ENCODE data around the gene ALKAL2. TPM values are rescaled to one million over a fixed set of nuclear protein-coding genes. Genes with fewer than 3 reads are reported as not detected.

The ALKAL2 gene
- total and polyA plus RNA-seq, 2 of the 13 experiments (the other 11 are each of a cell fraction or from before 2014, with no cell fraction given), result 0.22 to 1.7 TPM

DNA sequence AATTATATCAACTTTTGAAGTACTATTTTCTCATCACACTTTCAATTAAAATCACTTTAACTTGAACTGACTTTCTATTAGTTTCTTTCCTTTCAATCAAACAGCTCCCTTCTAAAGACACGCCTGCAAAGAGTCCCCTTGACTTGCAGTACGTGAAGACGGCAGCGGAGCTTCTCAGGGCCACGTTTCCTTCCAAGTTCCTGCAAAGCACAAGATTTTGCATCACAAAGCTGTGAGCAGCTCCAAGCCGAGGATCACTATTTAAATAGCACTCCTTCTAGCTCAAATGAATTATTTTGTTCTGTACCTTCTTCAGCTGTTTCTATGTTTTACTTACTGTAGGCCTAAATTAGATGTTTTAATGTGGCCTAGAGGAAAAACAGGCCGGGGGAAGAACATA, 54.9 kb downstream of the ALKAL2 start:
- no peak overlapping the region for H3K4me2 ChIP-seq (ENCODE audit: low read depth, low read length)
- no peak overlapping the region for H3K9ac ChIP-seq (ENCODE audit: insufficient read depth, low read depth, low read length)
- ChIA-PET CTCF (ENCODE audit: low intra/inter-chr PET ratio, low total read pairs) (no interaction called here), POLR2A (no interaction called here)
- H3K9me3 ChIP-seq (ENCODE audit: low read length), result no peaks in the 10 kb centered on the region
- no peaks in the 10 kb centered on the region for H4K20me1 ChIP-seq (ENCODE audit: insufficient read depth, low read length)
- peaks cover 29% of the 10 kb centered on the region for H3K4me1 ChIP-seq (ENCODE audit: insufficient read depth, low read length)
- BruUV-seq (replicated peaks), result no TSS peak
- H3K79me2 ChIP-seq (ENCODE audit: insufficient read depth, low read length), result no peaks in the 10 kb centered on the region
- peaks cover 5 to 19% of the 10 kb centered on the region in 2 experiments; a peak in 4 of 5 replicates for H3K36me3 ChIP-seq (replicated peaks in 1 of 2; ENCODE audit: control insufficient read depth in 1 of 2, insufficient read depth in 2 of 2, low read length in 2 of 2)
- no peak overlapping the region for H3K27ac ChIP-seq (ENCODE audit: extremely low read length, insufficient read depth, low read length)
- in situ Hi-C loops (cut with HindIII; ENCODE audit: extremely low pct_ligation_motif_present, low pct_unique_long_range_greater_than_20kb), result no loop called here
- DNase-seq (ENCODE audit: low spot score), result no peak
- ATAC-seq, result no peak
- 95% methylated on average over 7 of the region's 7 CpGs for WGBS (ENCODE audit: low lambda C conversion rate)
- H2AFZ ChIP-seq (ENCODE audit: low read length), result no peak overlapping the region
- H3K4me3 ChIP-seq (replicated peaks in 1 of 3; ENCODE audit: insufficient read depth in 1 of 3, low read depth in 2 of 3, low read length in 3 of 3), result no peak overlapping the region
- intact Hi-C loops (cut with micrococcal nuclease; ENCODE audit: unreplicated experiment), result loop anchor here (5.0 kb wide), 1 partner anchor 56 kb away; no protein-coding TSS in a partner anchor
- no peak for FAIRE-seq
- TF ChIP-seq CEBPB (IDR thresholded peaks at IDR 0.05; ENCODE audit: borderline replicate concordance, low read depth, low read length) (no peak), HNRNPL (IDR thresholded peaks at IDR 0.05; ENCODE audit: low read depth, low read length) (no peak), PLRG1 (conservative IDR thresholded peaks at IDR 0.05) (no peak), RBAK (CRISPR knock-in tag; IDR thresholded peaks at IDR 0.05) (no peak), CREM (IDR thresholded peaks at IDR 0.05) (no peak), CREM (CRISPR knock-in tag; IDR thresholded peaks at IDR 0.05) (no peak)
- TF ChIP-seq, protein P1, sequence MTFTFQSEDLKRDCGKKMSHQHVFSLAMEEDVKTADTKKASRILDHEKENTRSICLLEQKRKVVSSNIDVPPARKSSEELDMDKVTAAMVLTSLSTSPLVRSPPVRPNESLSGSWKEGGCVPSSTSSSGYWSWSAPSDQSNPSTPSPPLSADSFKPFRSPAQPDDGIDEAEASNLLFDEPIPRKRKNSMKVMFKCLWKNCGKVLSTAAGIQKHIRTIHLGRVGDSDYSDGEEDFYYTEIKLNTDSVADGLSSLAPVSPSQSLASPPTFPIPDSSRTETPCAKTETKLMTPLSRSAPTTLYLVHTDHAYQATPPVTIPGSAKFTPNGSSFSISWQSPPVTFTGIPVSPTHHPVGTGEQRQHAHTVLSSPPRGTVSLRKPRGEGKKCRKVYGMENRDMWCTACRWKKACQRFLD (CRISPR knock-in tag; IDR thresholded peaks at IDR 0.05; ENCODE audit: borderline replicate concordance), result no peak
- TF ChIP-seq, protein P2, sequence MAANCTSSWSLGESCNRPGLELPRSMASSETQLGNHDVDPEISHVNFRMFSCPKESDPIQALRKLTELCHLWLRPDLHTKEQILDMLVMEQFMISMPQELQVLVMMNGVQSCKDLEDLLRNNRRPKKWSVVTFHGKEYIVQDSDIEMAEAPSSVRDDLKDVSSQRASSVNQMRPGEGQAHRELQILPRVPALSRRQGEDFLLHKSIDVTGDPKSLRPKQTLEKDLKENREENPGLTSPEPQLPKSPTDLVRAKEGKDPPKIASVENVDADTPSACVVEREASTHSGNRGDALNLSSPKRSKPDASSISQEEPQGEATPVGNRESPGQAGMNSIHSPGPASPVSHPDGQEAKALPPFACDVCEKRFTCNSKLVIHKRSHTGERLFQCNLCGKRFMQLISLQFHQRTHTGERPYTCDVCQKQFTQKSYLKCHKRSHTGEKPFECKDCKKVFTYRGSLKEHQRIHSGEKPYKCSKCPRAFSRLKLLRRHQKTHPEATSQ (CRISPR knock-in tag; IDR thresholded peaks at IDR 0.05; ENCODE audit: borderline replicate concordance), result no peak
- TF ChIP-seq, protein P3, sequence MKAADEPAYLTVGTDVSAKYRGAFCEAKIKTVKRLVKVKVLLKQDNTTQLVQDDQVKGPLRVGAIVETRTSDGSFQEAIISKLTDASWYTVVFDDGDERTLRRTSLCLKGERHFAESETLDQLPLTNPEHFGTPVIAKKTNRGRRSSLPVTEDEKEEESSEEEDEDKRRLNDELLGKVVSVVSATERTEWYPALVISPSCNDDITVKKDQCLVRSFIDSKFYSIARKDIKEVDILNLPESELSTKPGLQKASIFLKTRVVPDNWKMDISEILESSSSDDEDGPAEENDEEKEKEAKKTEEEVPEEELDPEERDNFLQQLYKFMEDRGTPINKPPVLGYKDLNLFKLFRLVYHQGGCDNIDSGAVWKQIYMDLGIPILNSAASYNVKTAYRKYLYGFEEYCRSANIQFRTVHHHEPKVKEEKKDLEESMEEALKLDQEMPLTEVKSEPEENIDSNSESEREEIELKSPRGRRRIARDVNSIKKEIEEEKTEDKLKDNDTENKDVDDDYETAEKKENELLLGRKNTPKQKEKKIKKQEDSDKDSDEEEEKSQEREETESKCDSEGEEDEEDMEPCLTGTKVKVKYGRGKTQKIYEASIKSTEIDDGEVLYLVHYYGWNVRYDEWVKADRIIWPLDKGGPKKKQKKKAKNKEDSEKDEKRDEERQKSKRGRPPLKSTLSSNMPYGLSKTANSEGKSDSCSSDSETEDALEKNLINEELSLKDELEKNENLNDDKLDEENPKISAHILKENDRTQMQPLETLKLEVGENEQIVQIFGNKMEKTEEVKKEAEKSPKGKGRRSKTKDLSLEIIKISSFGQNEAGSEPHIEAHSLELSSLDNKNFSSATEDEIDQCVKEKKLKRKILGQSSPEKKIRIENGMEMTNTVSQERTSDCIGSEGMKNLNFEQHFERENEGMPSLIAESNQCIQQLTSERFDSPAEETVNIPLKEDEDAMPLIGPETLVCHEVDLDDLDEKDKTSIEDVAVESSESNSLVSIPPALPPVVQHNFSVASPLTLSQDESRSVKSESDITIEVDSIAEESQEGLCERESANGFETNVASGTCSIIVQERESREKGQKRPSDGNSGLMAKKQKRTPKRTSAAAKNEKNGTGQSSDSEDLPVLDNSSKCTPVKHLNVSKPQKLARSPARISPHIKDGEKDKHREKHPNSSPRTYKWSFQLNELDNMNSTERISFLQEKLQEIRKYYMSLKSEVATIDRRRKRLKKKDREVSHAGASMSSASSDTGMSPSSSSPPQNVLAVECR (CRISPR knock-in tag; IDR thresholded peaks at IDR 0.05; ENCODE audit: borderline replicate concordance), result no peak
- TF ChIP-seq, protein P4, sequence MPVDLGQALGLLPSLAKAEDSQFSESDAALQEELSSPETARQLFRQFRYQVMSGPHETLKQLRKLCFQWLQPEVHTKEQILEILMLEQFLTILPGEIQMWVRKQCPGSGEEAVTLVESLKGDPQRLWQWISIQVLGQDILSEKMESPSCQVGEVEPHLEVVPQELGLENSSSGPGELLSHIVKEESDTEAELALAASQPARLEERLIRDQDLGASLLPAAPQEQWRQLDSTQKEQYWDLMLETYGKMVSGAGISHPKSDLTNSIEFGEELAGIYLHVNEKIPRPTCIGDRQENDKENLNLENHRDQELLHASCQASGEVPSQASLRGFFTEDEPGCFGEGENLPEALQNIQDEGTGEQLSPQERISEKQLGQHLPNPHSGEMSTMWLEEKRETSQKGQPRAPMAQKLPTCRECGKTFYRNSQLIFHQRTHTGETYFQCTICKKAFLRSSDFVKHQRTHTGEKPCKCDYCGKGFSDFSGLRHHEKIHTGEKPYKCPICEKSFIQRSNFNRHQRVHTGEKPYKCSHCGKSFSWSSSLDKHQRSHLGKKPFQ (CRISPR knock-in tag; IDR thresholded peaks at IDR 0.05; ENCODE audit: insufficient replicate concordance), result no peak
- no peaks in the 10 kb centered on the region for H3K27me3 ChIP-seq (ENCODE audit: control insufficient read depth in 1 of 2, insufficient read depth in 2 of 2, low read length in 2 of 2)

Measured in HepG2 (cell line).